ENCODE results near the gene LPO.

LPO gene

DNA sequence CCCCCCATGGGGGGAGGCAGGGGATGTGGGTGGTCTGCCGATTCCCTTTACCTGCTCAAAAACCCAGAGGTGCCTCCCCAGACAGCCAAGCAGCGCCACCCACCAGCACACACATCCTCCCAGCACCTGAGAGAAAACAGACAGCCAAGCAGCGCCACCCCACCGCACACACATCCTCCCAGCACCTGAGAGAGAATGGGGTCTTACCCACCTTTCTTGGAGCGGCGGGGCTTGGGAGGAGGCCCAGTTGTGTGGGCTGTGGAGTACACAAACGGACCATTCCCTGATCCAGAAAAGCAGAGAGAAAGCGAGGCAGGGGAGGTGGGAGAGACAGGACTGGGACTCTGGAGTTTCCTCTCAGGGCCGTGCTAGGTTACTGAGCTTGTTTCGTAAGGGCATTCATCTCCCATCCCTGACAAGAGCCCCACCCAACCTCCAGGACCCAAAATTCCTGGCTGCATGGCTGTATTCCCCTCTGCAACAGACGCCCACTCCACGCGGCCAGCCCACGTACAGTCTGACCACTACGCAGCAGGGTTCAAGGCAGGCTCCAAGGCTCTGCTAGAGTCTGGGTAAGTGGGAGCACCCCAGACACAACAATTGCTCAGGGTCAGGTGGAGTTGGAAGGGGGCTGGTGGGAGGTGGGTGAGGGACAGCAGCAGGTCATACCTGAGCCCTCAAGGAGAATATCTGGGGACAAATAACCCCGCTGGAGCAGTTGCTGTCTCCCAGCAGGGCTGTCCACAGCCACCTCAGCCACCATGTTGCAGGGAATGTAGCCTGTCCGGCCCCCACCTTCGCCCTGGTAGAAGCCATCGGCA lies 68.0 kb downstream of the LPO start:
- DNase-seq, result no peak

DNA sequence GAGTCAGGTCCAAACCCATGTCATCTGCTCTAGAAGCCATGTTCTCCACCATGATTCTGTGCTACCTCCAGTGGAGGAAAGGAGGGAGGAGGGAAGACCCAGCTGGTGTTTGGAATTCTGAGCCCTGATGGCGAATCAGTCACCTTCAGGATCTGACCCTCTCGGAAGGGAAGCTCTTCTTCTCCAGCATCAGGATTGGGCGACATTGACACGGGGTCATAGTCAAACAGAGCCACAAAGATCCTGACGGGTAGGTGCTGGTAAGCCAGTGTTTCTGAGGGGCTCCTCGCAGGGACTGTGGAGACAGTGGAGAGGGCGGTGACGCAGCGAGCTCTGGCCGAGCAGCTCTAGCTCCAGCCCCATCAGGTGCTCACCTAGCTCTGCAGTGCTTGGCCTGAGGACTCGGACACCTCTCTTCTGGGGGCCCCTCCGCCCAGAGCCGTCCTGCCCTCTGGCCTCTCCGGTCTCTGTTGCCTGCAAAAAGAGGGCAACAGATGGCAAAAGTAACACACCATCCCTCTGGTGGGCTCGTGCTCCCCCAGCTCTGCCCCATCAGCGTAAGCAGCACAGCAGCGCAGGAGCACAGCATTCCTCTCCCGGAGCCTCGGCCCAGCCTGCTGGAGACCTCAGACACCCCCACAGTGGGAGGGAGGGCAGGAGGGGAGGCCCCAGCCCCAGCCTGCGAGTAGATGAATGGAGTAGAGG lies 69.2 kb downstream of the LPO start:
- no peak for DNase-seq

DNA sequence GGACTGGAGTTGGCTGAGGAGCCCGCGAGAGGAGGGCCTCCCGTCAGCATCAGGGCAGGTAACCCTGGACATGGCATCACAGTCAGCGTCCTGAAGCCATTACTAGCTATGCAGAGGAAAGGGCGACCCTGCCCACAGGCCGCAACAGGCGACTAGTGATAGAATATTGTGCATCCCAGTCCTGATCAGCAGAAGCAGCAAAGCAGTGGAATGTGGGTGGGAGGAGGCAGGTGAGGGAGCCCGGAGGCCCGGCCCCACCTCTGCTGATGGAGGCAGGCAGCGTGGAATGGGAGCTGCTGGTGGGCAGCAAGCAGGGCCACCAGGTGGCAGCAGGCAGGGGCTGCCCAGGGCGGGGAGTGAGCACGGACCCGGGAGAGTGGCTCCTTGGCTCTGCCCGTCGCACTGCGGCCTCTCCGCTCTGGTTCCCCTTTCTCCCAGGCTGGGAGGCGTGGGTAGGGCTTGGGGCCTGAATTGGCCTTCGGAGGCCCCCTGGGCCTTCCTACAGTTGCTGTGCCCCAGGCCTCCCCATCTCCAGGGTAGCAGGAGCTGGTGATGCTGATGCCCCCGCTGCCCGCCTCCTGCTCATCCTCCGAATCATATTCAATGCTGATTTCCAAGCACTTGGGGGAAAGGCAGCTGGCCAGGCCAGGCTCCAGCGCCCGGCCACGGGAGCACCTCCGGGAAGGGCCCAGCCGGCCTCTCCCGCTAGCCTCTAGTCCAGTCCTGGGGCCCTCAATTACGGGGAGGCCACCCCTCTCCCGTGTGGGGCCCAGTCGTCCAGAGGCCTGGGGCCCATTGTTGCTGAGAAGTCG lies 70.0 kb downstream of the LPO start:
- DNase-seq, result no peak

DNA sequence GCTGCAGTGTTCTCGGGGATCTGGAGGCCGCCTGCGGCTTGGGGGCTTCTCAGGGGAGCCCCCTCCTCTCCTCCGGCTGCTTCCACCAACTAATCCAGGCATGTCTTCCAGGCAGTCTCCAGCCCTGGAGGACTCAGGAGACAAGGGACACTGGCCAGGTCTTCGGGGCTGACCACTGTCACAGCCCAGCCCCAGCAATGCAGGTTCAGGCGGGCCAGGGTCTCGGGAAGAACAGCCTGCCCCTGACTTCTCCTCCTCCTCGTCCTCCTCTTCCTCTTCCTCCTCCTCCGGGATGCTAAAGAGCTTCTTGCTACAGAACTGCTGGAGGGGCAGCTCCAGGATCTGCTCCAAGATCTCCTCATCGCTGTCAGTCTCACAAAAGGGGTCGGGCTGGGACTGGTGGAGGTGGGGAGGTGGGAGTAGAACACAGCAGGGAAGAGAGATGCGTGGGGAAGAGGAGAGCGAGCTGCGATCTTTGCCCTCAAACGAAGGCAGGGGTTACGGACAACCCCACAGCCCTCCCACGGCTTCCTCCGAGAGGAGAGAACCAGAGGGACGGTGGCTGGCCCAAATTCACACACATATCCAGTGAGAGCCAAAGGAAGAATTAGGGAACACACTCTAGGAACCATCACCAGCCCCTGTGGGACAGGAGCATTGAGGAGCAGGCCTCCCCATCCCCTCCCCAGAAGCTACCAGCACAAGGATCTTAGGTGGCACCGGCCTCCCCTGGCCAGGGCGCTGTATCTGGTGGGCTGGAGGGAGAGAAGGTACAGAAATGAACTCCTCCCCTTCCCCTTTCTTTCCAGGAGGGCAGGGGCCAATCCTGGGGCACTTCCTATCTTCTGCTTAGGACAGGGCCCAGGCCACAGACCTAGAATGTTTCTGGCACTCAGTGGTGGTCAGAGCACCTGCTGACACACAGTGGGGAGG lies 70.9 kb downstream of the LPO start:
- no peak for DNase-seq

DNA sequence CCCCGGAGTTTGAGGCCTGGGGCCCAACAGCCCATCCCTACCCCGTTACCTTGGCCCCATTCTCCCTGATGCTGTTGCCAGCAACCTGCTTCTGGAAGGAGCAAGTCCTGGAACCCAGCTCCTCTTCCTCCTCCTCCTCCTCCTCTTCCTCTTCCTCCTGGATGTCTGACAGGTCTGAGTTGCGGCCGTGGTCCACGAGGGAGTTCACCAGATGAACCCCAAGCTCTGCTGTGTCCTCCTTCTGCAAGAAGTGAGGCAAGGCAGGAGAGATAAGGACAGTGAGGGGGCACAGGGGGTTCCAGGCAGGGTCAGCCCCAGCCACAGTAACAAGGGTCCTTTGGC lies 71.5 kb downstream of the LPO start:
- DNase-seq, result no peak

DNA sequence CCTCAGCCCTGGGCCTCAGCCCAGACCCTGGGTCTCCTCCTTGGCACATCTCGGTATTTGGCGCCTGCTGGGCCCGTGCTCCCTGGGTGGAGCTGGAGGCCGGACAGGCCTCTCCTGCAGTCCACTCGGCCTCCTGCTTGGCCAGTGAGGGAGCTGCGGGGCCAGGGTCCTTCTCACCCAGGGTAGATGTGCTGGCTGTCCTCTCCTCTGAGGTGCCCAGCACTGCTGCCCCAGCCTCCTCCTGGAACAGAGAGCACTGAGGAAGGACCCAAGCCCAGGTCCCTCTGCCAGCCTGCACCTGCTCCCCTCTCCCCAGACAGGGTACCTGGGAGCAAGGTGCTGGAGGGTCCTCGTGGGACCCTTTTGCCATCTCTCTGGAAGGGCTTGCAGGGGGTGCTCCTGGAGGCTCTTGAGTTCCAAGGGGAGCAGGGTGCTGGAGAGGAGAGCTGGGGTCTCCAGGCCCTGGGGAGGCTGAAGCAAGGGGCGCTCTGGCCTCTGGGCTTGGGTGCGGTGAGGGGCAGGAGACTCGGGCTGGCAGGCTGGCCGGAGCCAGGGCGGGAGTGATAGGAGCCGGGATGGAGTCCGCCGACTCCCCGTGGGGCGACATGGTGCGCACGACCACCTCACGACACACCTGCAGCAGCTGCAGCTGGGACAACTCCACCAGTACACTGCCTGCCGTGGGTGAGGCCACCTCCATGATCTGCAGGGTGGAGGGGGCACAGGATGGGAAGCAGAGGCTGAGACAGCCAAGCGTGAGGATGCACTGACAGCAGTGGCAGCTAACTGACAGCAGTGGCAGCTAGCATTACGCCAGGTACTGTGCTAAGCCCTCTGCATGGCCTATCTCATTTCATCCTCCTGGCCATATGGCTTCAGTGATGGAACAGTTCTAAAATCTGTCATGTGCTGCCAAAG lies 72.4 kb downstream of the LPO start:
- DNase-seq, result no peak

DNA sequence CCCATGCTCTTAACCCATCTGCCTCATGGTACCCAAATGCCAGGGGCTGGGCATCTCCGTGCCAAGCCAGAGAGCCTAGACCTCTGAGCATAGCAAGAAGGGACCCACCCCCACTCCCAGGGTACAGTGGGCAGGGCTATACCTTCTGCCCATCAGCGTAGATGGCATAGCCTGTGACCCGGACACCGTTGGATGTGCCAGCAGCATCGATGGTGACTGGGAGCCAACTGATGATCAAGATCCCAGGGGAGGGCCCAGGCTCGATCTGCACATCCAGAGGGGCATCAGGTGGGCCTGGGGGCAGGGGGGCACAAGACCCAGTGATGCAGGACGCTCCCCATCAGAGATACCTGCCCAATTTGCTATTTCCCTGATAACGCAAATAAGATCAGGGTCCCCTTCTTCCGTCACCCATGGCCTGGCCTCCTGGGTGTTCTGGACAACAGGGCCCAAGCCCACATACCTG lies 73.1 kb downstream of the LPO start:
- no peak for DNase-seq

DNA sequence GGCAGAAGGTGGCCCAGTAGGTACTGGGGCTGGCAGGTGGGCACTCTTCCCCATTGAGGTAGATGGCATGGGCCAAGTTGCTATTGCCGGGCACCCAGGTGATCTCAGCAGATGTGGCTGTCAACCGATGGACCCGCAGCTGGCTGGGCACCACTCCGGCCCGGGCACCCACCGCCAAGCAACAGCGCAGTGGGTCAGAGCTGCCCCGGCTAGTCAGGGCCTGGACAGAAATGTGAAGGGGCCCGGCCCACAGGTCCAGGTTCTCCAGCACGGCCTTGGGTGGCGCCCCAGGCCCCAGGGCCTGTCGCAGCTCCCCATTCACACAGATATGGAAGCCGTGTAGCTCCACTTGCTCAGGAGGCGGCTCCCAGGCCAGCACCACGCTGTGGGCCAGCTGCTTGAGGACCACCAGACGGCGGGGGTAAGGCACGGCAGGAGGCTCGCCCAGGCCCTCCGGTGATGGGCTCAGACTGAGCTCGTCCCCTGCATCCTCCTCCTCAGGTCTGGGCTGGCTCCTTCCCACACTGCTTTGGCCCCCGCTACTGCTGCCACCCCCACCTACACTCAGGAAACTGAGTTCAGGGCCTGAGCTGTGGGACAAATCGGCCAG lies 73.7 kb downstream of the LPO start:
- DNase-seq, result no peak

DNA sequence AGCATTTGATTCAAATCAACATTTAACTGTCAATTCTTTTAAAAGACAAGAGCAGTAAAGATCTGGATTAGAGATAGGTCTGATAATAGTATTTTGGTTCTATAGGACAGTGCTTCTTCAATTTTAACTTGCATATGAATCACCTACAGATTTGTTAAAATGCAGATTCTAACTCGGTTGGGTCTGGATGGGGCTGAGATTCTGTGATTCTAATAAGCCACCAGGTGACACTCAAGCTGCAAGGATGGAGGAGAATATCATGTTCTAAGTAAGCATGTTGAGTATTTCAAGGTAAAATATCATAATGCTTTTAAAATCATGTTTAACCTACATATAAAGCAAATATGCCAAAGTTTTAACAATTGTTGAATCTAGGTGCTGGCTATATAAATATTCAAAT lies 74.4 kb downstream of the LPO start:
- DNase-seq, result no peak

DNA sequence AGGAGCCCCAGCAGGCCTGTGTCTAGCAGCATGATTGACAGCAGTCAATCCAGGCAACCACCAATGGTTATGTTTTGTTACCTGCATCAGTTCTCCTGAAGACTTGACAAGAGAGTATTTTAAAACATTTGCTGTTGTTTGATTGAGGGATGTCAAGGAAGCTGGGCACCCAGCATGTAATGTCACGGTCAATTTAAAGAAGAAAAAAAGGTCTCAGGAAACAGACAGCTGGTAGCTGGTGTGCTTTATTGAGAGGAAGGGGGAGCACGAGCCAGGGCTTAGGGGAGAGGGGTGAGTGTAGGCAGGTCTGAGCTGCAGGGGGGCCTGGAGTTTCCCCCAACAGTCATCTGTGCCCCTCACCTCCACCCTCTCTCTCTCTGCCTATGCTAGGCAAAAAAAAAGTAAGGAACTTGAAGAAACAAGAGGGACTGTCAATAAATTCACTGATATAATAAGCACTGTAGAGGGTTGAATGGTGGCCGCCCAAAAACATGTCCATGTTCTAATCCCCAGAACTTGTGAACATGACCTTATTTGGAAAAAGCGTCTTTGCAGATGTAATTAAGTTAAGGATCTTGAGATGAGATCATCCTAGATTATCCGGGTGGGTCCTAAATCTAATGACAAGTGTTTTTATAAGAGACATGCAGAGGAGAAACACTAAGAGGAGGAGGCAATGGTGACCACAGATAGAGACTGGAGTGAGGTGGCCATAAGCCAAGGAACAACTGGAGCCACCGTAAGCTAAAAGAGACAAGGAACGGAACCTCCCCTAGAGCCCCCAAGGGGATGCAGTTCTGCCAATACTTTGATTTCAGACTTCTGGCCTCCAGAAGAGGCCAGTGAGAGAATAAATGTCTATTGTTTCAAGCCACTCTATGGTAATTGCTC lies 75.7 kb downstream of the LPO start:
- DNase-seq, result no peak

DNA sequence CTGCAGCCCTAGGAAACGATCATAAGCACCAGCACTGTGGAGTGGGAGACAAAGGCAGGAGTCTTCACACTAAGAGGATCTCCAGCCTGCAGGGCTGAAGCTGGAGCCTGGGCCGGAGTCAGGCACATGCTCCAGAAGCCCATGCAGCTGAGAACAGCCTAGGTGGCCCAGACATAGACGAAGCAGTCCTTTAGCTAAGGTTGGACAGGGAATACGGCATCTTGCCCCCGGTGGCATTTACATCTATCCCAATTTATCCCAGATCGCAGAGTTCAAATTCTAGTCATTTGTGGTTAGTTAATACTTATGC lies 76.3 kb downstream of the LPO start:
- DNase-seq, result no peak

DNA sequence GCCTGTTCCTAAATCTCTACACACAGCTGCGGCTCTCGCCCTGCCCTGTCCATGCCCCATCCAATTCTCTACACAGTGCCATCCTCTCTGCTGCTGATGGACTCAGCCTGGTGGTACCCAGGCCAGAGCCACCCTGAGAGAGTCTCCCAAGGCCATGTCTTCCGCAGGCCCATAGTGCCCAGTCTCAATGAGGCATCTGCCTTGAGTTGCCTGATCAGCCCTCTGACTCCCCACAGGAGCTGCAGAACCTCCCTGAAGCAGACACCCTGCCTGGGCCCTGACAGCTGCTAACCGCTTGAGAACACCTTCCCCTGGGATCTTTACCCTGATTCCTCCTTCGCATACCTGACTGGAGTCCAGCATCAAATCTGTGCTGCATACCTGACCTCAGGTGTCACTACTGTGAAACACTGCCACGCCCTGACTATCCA lies 76.9 kb downstream of the LPO start:
- no peak for DNase-seq

DNA sequence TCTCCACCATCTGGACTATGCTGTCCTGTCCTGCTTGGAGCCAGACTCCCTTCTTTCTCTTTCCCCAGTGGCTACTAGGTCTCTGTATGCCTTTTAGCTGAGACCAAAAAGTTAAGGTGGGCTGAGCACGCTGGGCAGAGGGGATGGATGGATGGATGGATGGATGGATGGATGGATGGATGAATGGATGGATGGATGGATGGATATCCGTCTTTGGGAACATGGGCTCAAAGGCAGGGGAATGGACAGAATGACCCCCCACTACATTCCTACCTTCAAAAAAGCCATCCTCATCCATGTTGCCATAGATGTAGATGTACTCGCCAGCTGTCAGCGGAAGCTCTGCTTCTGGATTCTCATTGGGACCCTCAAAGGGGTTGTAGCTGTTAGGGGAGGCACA lies 77.4 kb downstream of the LPO start:
- DNase-seq, result no peak

DNA sequence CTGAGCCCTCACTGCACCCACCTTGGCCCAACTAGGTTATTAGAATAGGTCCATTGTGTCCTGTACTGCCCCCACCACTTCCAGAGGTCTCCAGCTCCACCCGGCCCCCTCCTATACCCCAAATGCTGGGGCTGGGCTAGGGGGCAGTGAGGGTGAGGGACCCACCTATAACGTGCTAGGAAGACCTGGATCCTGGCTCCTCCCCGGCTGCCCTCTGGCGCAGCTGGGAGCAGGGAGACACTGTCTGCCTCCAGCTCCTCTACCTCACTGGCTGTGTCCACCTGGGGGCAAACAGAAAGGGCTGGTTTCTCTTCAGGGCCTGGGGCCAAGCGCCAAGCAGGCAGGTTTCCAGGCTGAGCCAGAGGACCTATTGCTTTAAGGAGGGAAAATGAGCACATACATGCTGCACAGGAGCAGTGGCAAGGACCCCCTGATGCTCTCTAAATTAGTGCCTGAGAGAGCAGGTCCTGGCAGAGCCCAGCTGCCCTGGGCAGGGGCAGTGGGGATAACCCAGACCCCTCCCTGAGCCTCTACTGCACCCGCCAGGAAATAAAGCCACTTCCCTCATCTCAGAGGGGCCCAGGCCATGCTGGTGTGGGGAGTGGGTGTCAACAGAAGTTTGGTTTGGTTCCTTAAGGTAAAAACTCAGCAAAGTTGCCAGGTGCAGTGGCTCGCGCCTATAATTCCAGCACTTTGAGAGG lies 78.0 kb downstream of the LPO start:
- DNase-seq, result no peak

DNA sequence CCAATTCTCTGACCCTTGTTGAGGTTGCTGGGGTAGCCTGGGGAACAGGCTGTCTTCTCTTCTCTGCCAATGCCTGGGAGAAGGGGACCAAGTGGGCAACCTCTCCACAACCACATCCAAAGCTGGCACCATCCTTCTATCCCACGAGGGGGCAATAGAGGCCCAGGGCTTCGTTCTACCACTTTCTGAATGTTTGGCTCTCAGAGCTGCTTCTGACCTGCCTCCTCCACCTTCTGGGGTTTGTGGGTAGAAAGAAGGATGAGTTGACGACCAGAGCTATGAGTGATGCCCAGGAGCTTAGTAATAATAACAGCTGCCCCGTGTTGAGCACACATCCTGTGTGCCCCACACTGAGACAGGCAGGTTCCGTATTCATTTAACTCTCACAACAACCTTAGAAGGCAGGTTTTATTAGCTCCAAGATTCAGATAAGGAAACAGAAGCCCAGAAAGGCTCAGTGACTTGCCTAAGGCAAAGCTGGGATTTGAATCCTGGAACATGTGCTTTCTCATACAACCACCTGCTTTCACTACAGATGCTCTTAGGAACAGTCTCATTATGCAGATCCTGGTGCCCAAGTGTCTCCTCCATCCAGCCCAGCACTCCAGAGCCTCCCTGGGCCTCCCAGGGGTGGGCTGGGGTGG lies 79.2 kb downstream of the LPO start:
- peak; percentile 55 to 78 (median 61) for DNase-seq

DNA sequence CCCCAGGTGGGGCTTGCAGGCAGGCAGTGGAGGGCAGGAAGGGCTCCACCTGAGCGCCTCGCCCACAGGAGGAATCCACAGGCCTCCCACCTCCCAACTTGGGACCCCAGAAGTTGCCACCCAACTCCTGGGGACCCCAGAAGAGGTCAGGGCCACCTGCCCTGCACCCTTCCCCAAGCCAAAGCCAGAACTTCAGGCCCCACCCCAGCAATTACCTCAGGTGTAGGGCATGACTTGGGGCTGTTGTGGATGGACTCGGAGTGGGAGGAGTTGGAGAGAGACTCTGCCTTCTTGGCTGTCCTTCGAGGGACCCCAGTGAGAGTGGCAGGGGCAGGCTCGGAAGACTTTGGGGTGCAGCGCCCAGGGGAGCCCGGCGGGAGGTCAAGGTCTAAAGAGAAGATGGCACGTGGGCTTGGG lies 79.7 kb downstream of the LPO start:
- no peak for DNase-seq

Data from stimulated activated naive CD4-positive, alpha-beta T cell (primary cell).